Keratinocyte (primary cell): Measurements from ENCODE around the gene NRG3. TPM values are rescaled to one million over a fixed set of nuclear protein-coding genes. Genes with fewer than 3 reads are reported as not detected.

Experiments used
- DNase-seq: peaks from one replicate; pipeline ENCODE4 v3.0.0-alpha.2; 2011; ENCODE audit warnings: low read depth, missing footprints, low spot score
- FAIRE-seq: peaks from 2 replicates; lab custom pipeline; 2011; peaks lifted over from hg19 to GRCh38; lab: Jason Lieb, UNC
- H2AFZ ChIP-seq: 2 replicates; pipeline ENCODE4 v1.6.0; 2012; ENCODE audit warnings: low read length, control low read depth, inconsistent platforms; ENCODE audit not compliant: control insufficient read depth
- H3K27ac ChIP-seq: 2 replicates; pipeline ENCODE4 v1.5.1; 2011; ENCODE audit warnings: low read length; ENCODE audit not compliant: control insufficient read depth, insufficient read depth
- H3K27me3 ChIP-seq: 3 replicates; pipeline ENCODE4 v1.6.0; 2011; ENCODE audit warnings: low read length; ENCODE audit not compliant: control insufficient read depth, insufficient read depth; ENCODE audit errors: extremely low read depth
- H3K36me3 ChIP-seq, 2 experiments: 2 replicates in 1 of 2; 3 replicates in 1 of 2; pipeline ENCODE4 v1.5.1; 2011; ENCODE audit warnings: low read length in 2 of 2, mild to moderate bottlenecking in 1 of 2; ENCODE audit not compliant: control insufficient read depth in 2 of 2, insufficient read depth in 2 of 2; ENCODE audit errors: extremely low read depth in 1 of 2
- H3K4me1 ChIP-seq: 3 replicates; pipeline ENCODE4 v1.5.1; 2011; ENCODE audit warnings: low read length; ENCODE audit not compliant: control insufficient read depth, insufficient read depth; ENCODE audit errors: extremely low read depth
- H3K4me2 ChIP-seq: 3 replicates; pipeline ENCODE4 v1.6.0; 2011; ENCODE audit warnings: low read depth, low read length; ENCODE audit not compliant: control insufficient read depth, insufficient read depth; ENCODE audit errors: extremely low read depth
- H3K4me3 ChIP-seq, 3 experiments: fragments of 200-600 bp in 1 of 3; sonication (generic) in 1 of 3; 2 replicates in 2 of 3; 3 replicates in 1 of 3; pipeline ENCODE4 v1.5.1; 2011 to 2016; ENCODE audit warnings: low read length in 3 of 3, mild to moderate bottlenecking in 3 of 3, control low read depth in 2 of 3, inconsistent platforms in 1 of 3, low read depth in 1 of 3, mixed read lengths in 1 of 3, mixed run types in 1 of 3, moderate library complexity in 1 of 3; ENCODE audit not compliant: control insufficient read depth in 2 of 3, insufficient read depth in 2 of 3; ENCODE audit errors: extremely low read depth in 1 of 3
- H3K79me2 ChIP-seq: 2 replicates; pipeline ENCODE4 v1.6.0; 2012; ENCODE audit warnings: low read length; ENCODE audit not compliant: control insufficient read depth, insufficient read depth
- H3K9ac ChIP-seq: 3 replicates; pipeline ENCODE4 v1.6.0; 2011; ENCODE audit warnings: low read length; ENCODE audit not compliant: control insufficient read depth, insufficient read depth; ENCODE audit errors: extremely low read depth
- H3K9me1 ChIP-seq: 3 replicates; pipeline ENCODE4 v1.6.0; 2011; ENCODE audit warnings: low read length; ENCODE audit not compliant: control insufficient read depth, insufficient read depth; ENCODE audit errors: extremely low read depth
- H3K9me3 ChIP-seq: 2 replicates; pipeline ENCODE4 v1.5.1; 2012; ENCODE audit warnings: low read depth, low read length; ENCODE audit not compliant: control insufficient read depth
- H4K20me1 ChIP-seq: 3 replicates; pipeline ENCODE4 v1.6.0; 2011; ENCODE audit warnings: low read length; ENCODE audit not compliant: control insufficient read depth, insufficient read depth; ENCODE audit errors: extremely low read depth
- CTCF ChIP-seq, 3 experiments: IDR thresholded peaks in 1 of 3; conservative IDR thresholded peaks in 1 of 3; optimal IDR thresholded peaks in 1 of 3; 2 replicates in 2 of 3; 3 replicates in 1 of 3; pipeline versions ENCODE3 to v1.5.1; 2011; ENCODE audit warnings: low read length in 3 of 3, mild to moderate bottlenecking in 3 of 3, moderate library complexity in 2 of 3, control low read depth in 1 of 3, inconsistent platforms in 1 of 3; ENCODE audit not compliant: insufficient read depth in 2 of 3; ENCODE audit errors: extremely low read depth in 1 of 3
- EZH2 ChIP-seq: IDR thresholded peaks from one replicate; pipeline ENCODE4 v1.6.1; 2012; ENCODE audit warnings: inconsistent platforms, mild to moderate bottlenecking, low read length, moderate library complexity
- dilution Hi-C: fragments of 300-500 bp; cut with MboI; formaldehyde crosslinking; loops from one replicate; pipeline ENCODE4 v1.7.0; 2020; ENCODE audit warnings: low sequenced_read_pairs; ENCODE audit not compliant: extremely low pct_ligation_motif_present
- polyA plus RNA-seq, 5 experiments: library from polyadenylated mRNA; depleted of rRNA in 3 of 5; stranded (reverse) in 3 of 5; stranded (forward) in 1 of 5; unstranded in 1 of 5; fragments of >200 nt; gene quantifications; 1 replicate in 1 of 5; 2 replicates in 3 of 5; 3 replicates in 1 of 5; pipeline versions ENCODE4 v1.2.1 to v1.2.3, GENCODE V29; 2011 to 2012; ENCODE audit warnings: missing spikeins in 2 of 5, low read depth in 1 of 5, low replicate concordance in 1 of 5

NRG3 gene
- polyA plus RNA-seq, 1 donor (not counting 4 experiments of a cell fraction or from before 2014, with no cell fraction given) = not detected

- no peaks in the 10 kb centered on the region for H3K9me1 ChIP-seq
- no peak for DNase-seq
- H3K9ac ChIP-seq = no peak overlapping the region
- TF ChIP-seq CTCF (optimal IDR thresholded peaks at IDR 0.05 in 1 of 3, IDR thresholded peaks at IDR 0.05 in 1 of 3, conservative IDR thresholded peaks at IDR 0.05 in 1 of 3; ENCODE audit: extremely low read depth in 1 of 3, insufficient read depth in 2 of 3, low read length in 3 of 3) = no peak
- TF ChIP-seq EZH2 = no peak
- H3K79me2 ChIP-seq = no peaks in the 10 kb centered on the region
- H3K4me3 ChIP-seq = no peak overlapping the region
- dilution Hi-C loops = no loop called here
- no peak overlapping the region for H3K27ac ChIP-seq
- H3K27me3 ChIP-seq = no peaks in the 10 kb centered on the region
- FAIRE-seq = no peak
- H3K4me1 ChIP-seq = no peaks in the 10 kb centered on the region
- H4K20me1 ChIP-seq = no peaks in the 10 kb centered on the region
- no peaks in the 10 kb centered on the region for H3K36me3 ChIP-seq
- H3K4me2 ChIP-seq = no peak overlapping the region
- H3K9me3 ChIP-seq = no peaks in the 10 kb centered on the region
- no peak overlapping the region for H2AFZ ChIP-seq
Measured at GRCh38 chr10:82889728-82890127, 1014.7 kb downstream of the NRG3 start.

- Histone ChIP-seq H4K20me1 (no peaks in the 10 kb centered on the region), H3K79me2 (no peaks in the 10 kb centered on the region), H3K9me1 (no peaks in the 10 kb centered on the region), H3K4me1 (no peaks in the 10 kb centered on the region), H2AFZ (no peak overlapping the region), H3K4me2 (no peak overlapping the region), H3K9ac (no peak overlapping the region), H3K4me3 (no peak overlapping the region), H3K27me3 (no peaks in the 10 kb centered on the region), H3K9me3 (no peaks in the 10 kb centered on the region), H3K27ac (no peak overlapping the region), H3K36me3 (no peaks in the 10 kb centered on the region)
- no peak for DNase-seq
- no peak for TF ChIP-seq CTCF (optimal IDR thresholded peaks at IDR 0.05 in 1 of 3, IDR thresholded peaks at IDR 0.05 in 1 of 3, conservative IDR thresholded peaks at IDR 0.05 in 1 of 3; ENCODE audit: extremely low read depth in 1 of 3, insufficient read depth in 2 of 3, low read length in 3 of 3)
- TF ChIP-seq EZH2 = no peak
- dilution Hi-C loops = no loop called here
- no peak for FAIRE-seq
Measured at GRCh38 chr10:82890573-82890972, 1015.6 kb downstream of the NRG3 start.
